ENCODE data around the gene ARHGEF39.

Gene ARHGEF39

DNA sequence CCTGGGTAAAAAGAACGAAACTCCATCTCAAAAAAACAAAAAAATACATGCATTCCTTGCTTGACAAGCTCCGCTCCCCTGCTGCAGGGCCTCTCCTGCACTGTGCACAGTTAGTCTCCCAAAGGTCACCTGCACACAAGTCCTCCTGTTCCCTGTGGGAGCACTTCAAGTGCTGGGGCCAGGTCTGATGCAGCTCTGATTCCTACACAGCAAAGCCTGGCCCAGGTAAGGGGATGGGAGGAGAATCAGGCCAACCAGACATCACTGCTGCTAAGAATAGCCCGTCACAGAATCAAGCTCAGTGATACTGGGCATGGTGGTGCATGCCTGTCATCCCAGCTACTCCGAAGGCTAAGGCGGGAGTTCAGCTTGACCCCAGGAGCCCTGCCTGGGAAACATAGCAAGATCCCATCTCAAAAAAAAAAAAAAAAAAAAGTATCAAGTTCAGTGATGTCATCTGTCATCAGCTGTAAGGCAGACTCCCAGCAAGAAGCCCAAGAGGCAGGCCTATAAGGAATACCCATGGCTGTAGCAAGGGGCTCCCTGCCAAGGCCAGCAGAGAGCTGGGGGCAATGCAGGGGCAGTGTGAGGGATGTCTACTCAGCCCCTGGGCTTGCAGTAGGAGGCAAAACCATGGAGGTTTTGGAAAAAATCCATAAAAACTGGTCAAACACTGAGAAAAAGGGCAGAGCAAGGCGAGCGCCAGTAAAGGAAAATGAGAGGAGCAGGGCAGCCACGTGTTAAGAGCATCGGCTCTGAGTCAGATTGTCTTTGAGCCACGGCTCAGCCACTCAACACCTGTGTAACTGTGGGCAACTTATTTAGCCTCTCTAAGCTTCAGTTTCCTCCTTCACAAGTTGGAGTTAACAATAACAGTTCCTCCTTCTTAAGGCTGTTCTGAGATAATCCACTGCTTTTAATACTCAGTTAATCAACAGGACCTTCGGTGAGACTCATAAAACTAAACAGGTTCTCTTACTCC, 21.5 kb upstream of the ARHGEF39 start:
- no peaks in the 10 kb centered on the region for H3K36me3 ChIP-seq (replicated peaks; ENCODE audit: insufficient read depth, low read length)
- H3K9me2 ChIP-seq (replicated peaks; ENCODE audit: insufficient read depth, low read length), result no peaks in the 10 kb centered on the region
- no peak for DNase-seq
- H3K79me2 ChIP-seq (ENCODE audit: low read length), result no peaks in the 10 kb centered on the region
- no peak overlapping the region for H3K9ac ChIP-seq (ENCODE audit: low read length)
- H3K4me1 ChIP-seq (ENCODE audit: low read length), result no peaks in the 10 kb centered on the region
- H3F3A ChIP-seq (ENCODE audit: insufficient read depth, low read length), result no peaks in the 10 kb centered on the region
- H4K20me1 ChIP-seq (ENCODE audit: insufficient read depth, low read length), result no peaks in the 10 kb centered on the region
- no peaks in the 10 kb centered on the region for H3K9me3 ChIP-seq (replicated peaks; ENCODE audit: insufficient read depth, low read length)
- H3K27me3 ChIP-seq (replicated peaks; ENCODE audit: insufficient read depth, low read length), result 0 out of 2 replicates have a peak, but pooled peaks cover 4% of the 10 kb centered on the region
- no peak overlapping the region for H3K27ac ChIP-seq (ENCODE audit: low read length)
- H3K4me2 ChIP-seq (ENCODE audit: low read depth, low read length), result no peak overlapping the region
- H3K4me3 ChIP-seq (ENCODE audit: low read length), result no peak overlapping the region
- TF ChIP-seq EZH2phosphoT487 (IDR thresholded peaks at IDR 0.05; ENCODE audit: low read length) (no peak), EZH2 (optimal IDR thresholded peaks at IDR 0.05; ENCODE audit: low read depth, low read length) (no peak)
- TF ChIP-seq, protein P1, sequence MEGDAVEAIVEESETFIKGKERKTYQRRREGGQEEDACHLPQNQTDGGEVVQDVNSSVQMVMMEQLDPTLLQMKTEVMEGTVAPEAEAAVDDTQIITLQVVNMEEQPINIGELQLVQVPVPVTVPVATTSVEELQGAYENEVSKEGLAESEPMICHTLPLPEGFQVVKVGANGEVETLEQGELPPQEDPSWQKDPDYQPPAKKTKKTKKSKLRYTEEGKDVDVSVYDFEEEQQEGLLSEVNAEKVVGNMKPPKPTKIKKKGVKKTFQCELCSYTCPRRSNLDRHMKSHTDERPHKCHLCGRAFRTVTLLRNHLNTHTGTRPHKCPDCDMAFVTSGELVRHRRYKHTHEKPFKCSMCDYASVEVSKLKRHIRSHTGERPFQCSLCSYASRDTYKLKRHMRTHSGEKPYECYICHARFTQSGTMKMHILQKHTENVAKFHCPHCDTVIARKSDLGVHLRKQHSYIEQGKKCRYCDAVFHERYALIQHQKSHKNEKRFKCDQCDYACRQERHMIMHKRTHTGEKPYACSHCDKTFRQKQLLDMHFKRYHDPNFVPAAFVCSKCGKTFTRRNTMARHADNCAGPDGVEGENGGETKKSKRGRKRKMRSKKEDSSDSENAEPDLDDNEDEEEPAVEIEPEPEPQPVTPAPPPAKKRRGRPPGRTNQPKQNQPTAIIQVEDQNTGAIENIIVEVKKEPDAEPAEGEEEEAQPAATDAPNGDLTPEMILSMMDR (IDR thresholded peaks at IDR 0.05; ENCODE audit: low read length), result no peak
- no peak overlapping the region for H2AFZ ChIP-seq (ENCODE audit: low read length)

DNA sequence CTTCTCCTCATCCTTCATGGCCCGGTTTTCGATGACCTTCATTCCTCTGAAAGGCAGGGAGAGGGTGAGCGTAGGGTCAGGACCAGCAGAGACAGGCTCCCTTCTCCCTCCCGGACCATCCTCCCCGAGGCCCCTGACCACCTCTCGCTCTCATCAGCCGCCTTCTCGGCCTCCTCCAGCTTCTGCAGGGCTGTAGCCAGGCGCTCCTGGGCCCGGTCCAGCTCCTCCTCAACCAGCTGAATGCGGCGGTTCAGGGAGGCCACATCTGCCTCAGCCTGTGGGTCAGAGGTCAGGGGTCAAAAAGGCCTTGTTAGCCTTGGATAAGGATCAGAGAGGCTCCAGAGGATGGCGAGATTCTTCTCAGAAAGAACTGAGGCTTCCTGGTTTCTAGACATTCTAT, 20.5 kb upstream of the ARHGEF39 start:
- H3K9me2 ChIP-seq (replicated peaks; ENCODE audit: insufficient read depth, low read length), result no peaks in the 10 kb centered on the region
- H4K20me1 ChIP-seq (ENCODE audit: insufficient read depth, low read length), result no peaks in the 10 kb centered on the region
- H3K27ac ChIP-seq (ENCODE audit: low read length), result no peak overlapping the region
- H3K36me3 ChIP-seq (replicated peaks; ENCODE audit: insufficient read depth, low read length), result no peaks in the 10 kb centered on the region
- no peak overlapping the region for H3K9ac ChIP-seq (ENCODE audit: low read length)
- H2AFZ ChIP-seq (ENCODE audit: low read length), result no peak overlapping the region
- H3K79me2 ChIP-seq (ENCODE audit: low read length), result no peaks in the 10 kb centered on the region
- H3F3A ChIP-seq (ENCODE audit: insufficient read depth, low read length), result no peaks in the 10 kb centered on the region
- H3K27me3 ChIP-seq (replicated peaks; ENCODE audit: insufficient read depth, low read length), result no peaks in the 10 kb centered on the region
- H3K4me2 ChIP-seq (ENCODE audit: low read depth, low read length), result no peak overlapping the region
- DNase-seq, result no peak
- no peaks in the 10 kb centered on the region for H3K9me3 ChIP-seq (replicated peaks; ENCODE audit: insufficient read depth, low read length)
- H3K4me3 ChIP-seq (ENCODE audit: low read length), result no peak overlapping the region
- H3K4me1 ChIP-seq (ENCODE audit: low read length), result no peaks in the 10 kb centered on the region
- no peak for TF ChIP-seq EZH2 (optimal IDR thresholded peaks at IDR 0.05; ENCODE audit: low read depth, low read length)
- no peak for TF ChIP-seq EZH2phosphoT487 (IDR thresholded peaks at IDR 0.05; ENCODE audit: low read length)
- TF ChIP-seq, protein P1 (IDR thresholded peaks at IDR 0.05; ENCODE audit: low read length), result no peak

DNA sequence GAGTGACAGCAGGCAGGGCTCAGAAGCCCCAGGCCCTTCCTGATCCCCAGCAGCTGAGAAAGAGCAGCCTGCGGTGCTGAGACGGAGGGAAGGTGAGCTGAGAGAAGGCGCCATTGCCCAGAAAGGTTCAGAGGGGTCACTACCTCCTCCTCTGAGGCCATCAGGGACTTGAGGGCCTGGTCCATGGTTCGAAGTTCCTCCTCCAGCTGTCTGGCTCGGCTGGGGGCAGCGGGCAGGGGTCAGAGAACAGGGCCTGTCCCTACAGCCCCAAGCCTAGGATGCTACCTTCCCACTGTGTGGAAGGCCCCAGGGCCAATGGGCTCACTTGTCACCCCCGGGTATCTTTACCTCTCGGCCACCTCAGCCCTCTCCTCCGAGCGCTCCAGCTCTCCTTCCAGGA, 19.9 kb upstream of the ARHGEF39 start:
- no peaks in the 10 kb centered on the region for H3K27me3 ChIP-seq (replicated peaks; ENCODE audit: insufficient read depth, low read length)
- DNase-seq, result no peak
- H3K4me2 ChIP-seq (ENCODE audit: low read depth, low read length), result no peak overlapping the region
- TF ChIP-seq EZH2phosphoT487 (IDR thresholded peaks at IDR 0.05; ENCODE audit: low read length) (no peak), EZH2 (optimal IDR thresholded peaks at IDR 0.05; ENCODE audit: low read depth, low read length) (no peak)
- TF ChIP-seq, protein P1 (IDR thresholded peaks at IDR 0.05; ENCODE audit: low read length), result no peak
- no peaks in the 10 kb centered on the region for H3K79me2 ChIP-seq (ENCODE audit: low read length)
- H3K9me2 ChIP-seq (replicated peaks; ENCODE audit: insufficient read depth, low read length), result no peaks in the 10 kb centered on the region
- no peaks in the 10 kb centered on the region for H3K36me3 ChIP-seq (replicated peaks; ENCODE audit: insufficient read depth, low read length)
- no peak overlapping the region for H3K4me3 ChIP-seq (ENCODE audit: low read length)
- no peak overlapping the region for H2AFZ ChIP-seq (ENCODE audit: low read length)
- H3K9me3 ChIP-seq (replicated peaks; ENCODE audit: insufficient read depth, low read length), result no peaks in the 10 kb centered on the region
- H3F3A ChIP-seq (ENCODE audit: insufficient read depth, low read length), result no peaks in the 10 kb centered on the region
- H3K9ac ChIP-seq (ENCODE audit: low read length), result no peak overlapping the region
- H3K4me1 ChIP-seq (ENCODE audit: low read length), result no peaks in the 10 kb centered on the region
- H3K27ac ChIP-seq (ENCODE audit: low read length), result no peak overlapping the region
- H4K20me1 ChIP-seq (ENCODE audit: insufficient read depth, low read length), result no peaks in the 10 kb centered on the region

Measured in MM.1S (cell line).